Glutamatergic neuron (in vitro differentiated cells): ENCODE results near the gene CDC42BPG. TPM values are rescaled to one million over a fixed set of nuclear protein-coding genes. Genes with fewer than 3 reads are reported as not detected.
A peak's percentile ranks its signal among the peaks of the same experiment; 100 is the strongest.

Experiments
- DNase-seq: peaks from one replicate; pipeline ENCODE4 v3.0.0; 2022
- H3K27ac Mint-ChIP-seq: one replicate; pipeline ENCODE4 v1.8.0; 2020; ENCODE audit warnings: mild to moderate bottlenecking, mixed read lengths, inconsistent platforms; ENCODE audit not compliant: unreplicated experiment
- H3K27me3 Mint-ChIP-seq: one replicate; pipeline ENCODE4 v1.8.0; 2020; ENCODE audit warnings: mild to moderate bottlenecking, moderate library complexity, mixed read lengths, inconsistent platforms; ENCODE audit not compliant: unreplicated experiment
- H3K36me3 Mint-ChIP-seq: one replicate; pipeline ENCODE4 v1.8.0; 2020; ENCODE audit warnings: mild to moderate bottlenecking, mixed read lengths, inconsistent platforms; ENCODE audit not compliant: unreplicated experiment
- H3K4me1 Mint-ChIP-seq: one replicate; pipeline ENCODE4 v1.8.0; 2020; ENCODE audit warnings: mild to moderate bottlenecking, low read depth, mixed read lengths, inconsistent platforms; ENCODE audit not compliant: unreplicated experiment
- H3K4me3 Mint-ChIP-seq: one replicate; pipeline ENCODE4 v1.8.0; 2020; ENCODE audit warnings: mild to moderate bottlenecking, mixed read lengths, inconsistent platforms; ENCODE audit not compliant: unreplicated experiment
- H3K9me3 Mint-ChIP-seq: one replicate; pipeline ENCODE4 v1.8.0; 2020; ENCODE audit warnings: mild to moderate bottlenecking, moderate library complexity, mixed read lengths, inconsistent platforms; ENCODE audit not compliant: unreplicated experiment
- CTCF ChIP-seq: fragments of 200-600 bp; sonication (generic); IDR thresholded peaks from one replicate; pipeline ENCODE4 v1.5.0; 2021; ENCODE audit not compliant: partially characterized antibody, unreplicated experiment
- total RNA-seq: library from RNA; stranded (reverse); fragmentation: NEBNext Ultra II Directional; extraction: Animal tissue kit (Norgen Biotek cat#: 25700); gene quantifications from one replicate; pipeline ENCODE4 v1.2.1, GENCODE V29; 2021; ENCODE audit not compliant: unreplicated experiment

The CDC42BPG gene
- total RNA-seq, 1 donor from 2014 or later, result 2.3 TPM

- H3K4me3 Mint-ChIP-seq, result peak within 1 kb of the TSS; percentile 99
- peaks cover 9% of the 10 kb centered on the region for H3K9me3 Mint-ChIP-seq
- no peaks in the 10 kb centered on the region for H3K36me3 Mint-ChIP-seq
- peaks cover 23% of the 10 kb centered on the region for H3K4me1 Mint-ChIP-seq
- peak within 1 kb of the TSS; percentile 91 for H3K27ac Mint-ChIP-seq
- H3K27me3 Mint-ChIP-seq, result peaks cover 17% of the 10 kb centered on the region
- DNase-seq, result peak; percentile 100
- no peak for TF ChIP-seq CTCF
Measured at GRCh38 chr11:64878494-64879243, 34.2 kb upstream of the CDC42BPG start, which contains the start of gene EHD1. Gene EHD1, minus strand, starts transcription at chr11:64878621. Its CDS starts 157 bp downstream, at chr11:64878464.

GRCh38 chr11:64878223-64878493 is 33.7 kb upstream of the CDC42BPG start:
- Mint-ChIP-seq H3K9me3 (peaks cover 9% of the 10 kb centered on the region), H3K27ac (peak overlapping the region; percentile 64), H3K4me3 (peak overlapping the region; percentile 99), H3K27me3 (peaks cover 17% of the 10 kb centered on the region), H3K4me1 (peaks cover 23% of the 10 kb centered on the region), H3K36me3 (no peaks in the 10 kb centered on the region)
- DNase-seq, result no peak
- no peak for TF ChIP-seq CTCF

- Mint-ChIP-seq H3K36me3 (no peaks in the 10 kb centered on the region), H3K4me1 (peaks cover 23% of the 10 kb centered on the region), H3K27me3 (peaks cover 17% of the 10 kb centered on the region), H3K4me3 (peak overlapping the region; percentile 99), H3K9me3 (peaks cover 9% of the 10 kb centered on the region), H3K27ac (peak overlapping the region; percentile 91)
- no peak for DNase-seq
- TF ChIP-seq CTCF, result no peak
Measured at GRCh38 chr11:64877390-64878222, 33.2 kb upstream of the CDC42BPG start.

- no peak for DNase-seq
- H3K4me1 Mint-ChIP-seq, result peaks cover 23% of the 10 kb centered on the region
Measured at GRCh38 chr11:64876835-64877341, 32.4 kb upstream of the CDC42BPG start.

More at GRCh38 chr11:64876835-64877341, 32.4 kb upstream of the CDC42BPG start:
- Mint-ChIP-seq H3K36me3 (no peaks in the 10 kb centered on the region), H3K9me3 (peaks cover 9% of the 10 kb centered on the region), H3K4me3 (peak overlapping the region; percentile 99), H3K27me3 (peaks cover 17% of the 10 kb centered on the region), H3K27ac (no peak overlapping the region)
- no peak for TF ChIP-seq CTCF
